GM12875 (cell line): ENCODE data around the gene SRPRA.
"Not testable (repeated sequence)": the region's sequence is repeated elsewhere in the genome, so short reads cannot be mapped to it uniquely, and the experiment has no call there.

Source experiments
- H3K4me3 ChIP-seq: one replicate; pipeline ENCODE4 v1.5.1; 2011; ENCODE audit warnings: low read depth, low read length, control low read depth
- CTCF ChIP-seq: IDR thresholded peaks from 2 replicates; pipeline ENCODE4 v1.5.1; 2011; ENCODE audit warnings: low read depth, mild to moderate bottlenecking, control low read depth, inconsistent platforms, low read length, moderate library complexity, borderline replicate concordance; ENCODE audit not compliant: insufficient read depth

Gene SRPRA

GRCh38 chr11:126256216-126256615 lies 12.5 kb downstream of the SRPRA start:
- no peak for TF ChIP-seq CTCF
- no peak overlapping the region for H3K4me3 ChIP-seq

- not testable (repeated sequence) for H3K4me3 ChIP-seq
Observed at GRCh38 chr11:126255507-126255906, 13.2 kb downstream of the SRPRA start.

- no peak for TF ChIP-seq CTCF
- H3K4me3 ChIP-seq, result no peak overlapping the region
Observed at GRCh38 chr11:126254819-126255218, 13.9 kb downstream of the SRPRA start.

GRCh38 chr11:126253265-126253664 lies 15.4 kb downstream of the SRPRA start:
- no peak overlapping the region for H3K4me3 ChIP-seq
- TF ChIP-seq CTCF, result no peak

- H3K4me3 ChIP-seq, result no peak overlapping the region
- no peak for TF ChIP-seq CTCF
Observed at GRCh38 chr11:126246636-126247035, 22.1 kb downstream of the SRPRA start.

- no peak overlapping the region for H3K4me3 ChIP-seq
- TF ChIP-seq CTCF, result no peak
Observed at GRCh38 chr11:126233391-126233790, 35.3 kb downstream of the SRPRA start.

GRCh38 chr11:126232683-126233082 lies 36.0 kb downstream of the SRPRA start:
- no peak overlapping the region for H3K4me3 ChIP-seq
- TF ChIP-seq CTCF, result no peak
